HCT116 (cell line): Measurements from ENCODE around the gene ZNF320.

Experiments
- EZH2 ChIP-seq: fragments of 200-600 bp; sonication (generic); IDR thresholded peaks from 2 replicates; pipeline ENCODE4 v1.6.1; 2017; ENCODE audit warnings: antibody characterized with exemption, mixed run types
- RAD21 ChIP-seq: IDR thresholded peaks from 2 replicates; pipeline ENCODE4 v1.6.1; 2012; ENCODE audit warnings: low read depth, mild to moderate bottlenecking
- SIN3A ChIP-seq: IDR thresholded peaks from 2 replicates; pipeline ENCODE4 v1.6.1; 2012; ENCODE audit warnings: low read depth
- TF ChIP-seq, protein P1 (sequence below), 3 experiments: fragments of 200-600 bp in 1 of 3; sonication (generic) in 1 of 3; IDR thresholded peaks in 2 of 3; conservative IDR thresholded peaks in 1 of 3; 2 replicates each; pipeline ENCODE4 v1.5.1; 2012 to 2017; ENCODE audit warnings: low read depth in 2 of 3, low read length in 2 of 3, antibody characterized with exemption in 1 of 3, borderline replicate concordance in 1 of 3, control low read depth in 1 of 3, mild to moderate bottlenecking in 1 of 3, mixed read lengths in 1 of 3, mixed run types in 1 of 3, moderate library complexity in 1 of 3; ENCODE audit not compliant: insufficient read depth in 1 of 3

DNA sequence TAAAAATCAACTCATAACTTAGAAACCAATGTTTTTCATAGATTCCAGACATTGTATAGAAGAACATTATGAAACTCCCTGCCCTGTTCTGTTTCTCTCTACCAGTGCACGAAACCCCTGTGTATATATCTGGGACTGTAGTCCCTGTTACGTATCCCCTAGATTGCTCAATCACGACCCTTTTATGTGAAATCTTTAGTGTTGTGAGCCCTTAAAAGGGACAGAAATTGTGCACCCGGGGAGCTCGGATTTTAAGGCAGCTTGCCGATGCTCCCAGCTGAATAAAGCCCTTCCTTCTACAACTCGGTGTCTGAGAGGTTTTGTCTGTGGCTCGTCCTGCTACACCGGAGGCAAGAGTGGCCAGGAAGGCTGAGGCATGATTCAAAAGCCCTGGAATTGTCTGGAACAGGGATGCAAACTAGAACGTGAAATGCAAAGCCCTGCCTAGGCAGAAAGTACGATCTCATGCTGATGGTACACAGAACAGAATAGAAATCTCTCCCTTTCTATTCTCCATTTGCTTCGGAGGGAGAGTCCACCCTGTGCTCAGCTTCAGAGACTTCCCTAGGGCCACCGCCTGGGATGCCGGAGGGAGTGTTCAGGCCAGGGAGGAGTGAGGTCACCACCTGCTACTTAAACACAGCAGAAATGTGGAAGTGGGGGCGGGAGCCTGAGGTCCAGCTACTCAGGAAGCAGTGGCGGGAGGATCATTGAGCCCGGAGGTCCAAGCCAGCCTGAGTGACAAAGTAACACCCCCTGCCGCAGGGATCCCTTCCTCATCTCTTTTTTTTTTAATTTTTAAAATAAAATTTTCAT is 26.6 kb upstream of the ZNF320 start:
- TF ChIP-seq, protein P1, sequence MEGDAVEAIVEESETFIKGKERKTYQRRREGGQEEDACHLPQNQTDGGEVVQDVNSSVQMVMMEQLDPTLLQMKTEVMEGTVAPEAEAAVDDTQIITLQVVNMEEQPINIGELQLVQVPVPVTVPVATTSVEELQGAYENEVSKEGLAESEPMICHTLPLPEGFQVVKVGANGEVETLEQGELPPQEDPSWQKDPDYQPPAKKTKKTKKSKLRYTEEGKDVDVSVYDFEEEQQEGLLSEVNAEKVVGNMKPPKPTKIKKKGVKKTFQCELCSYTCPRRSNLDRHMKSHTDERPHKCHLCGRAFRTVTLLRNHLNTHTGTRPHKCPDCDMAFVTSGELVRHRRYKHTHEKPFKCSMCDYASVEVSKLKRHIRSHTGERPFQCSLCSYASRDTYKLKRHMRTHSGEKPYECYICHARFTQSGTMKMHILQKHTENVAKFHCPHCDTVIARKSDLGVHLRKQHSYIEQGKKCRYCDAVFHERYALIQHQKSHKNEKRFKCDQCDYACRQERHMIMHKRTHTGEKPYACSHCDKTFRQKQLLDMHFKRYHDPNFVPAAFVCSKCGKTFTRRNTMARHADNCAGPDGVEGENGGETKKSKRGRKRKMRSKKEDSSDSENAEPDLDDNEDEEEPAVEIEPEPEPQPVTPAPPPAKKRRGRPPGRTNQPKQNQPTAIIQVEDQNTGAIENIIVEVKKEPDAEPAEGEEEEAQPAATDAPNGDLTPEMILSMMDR (IDR thresholded peaks at IDR 0.05 in 2 of 3, conservative IDR thresholded peaks at IDR 0.05 in 1 of 3; ENCODE audit: borderline replicate concordance in 1 of 3, insufficient read depth in 1 of 3, low read depth in 2 of 3, low read length in 2 of 3) = no peak
- TF ChIP-seq EZH2 (no peak), SIN3A (no peak), RAD21 (no peak)
